Ecto neural progenitor cell (in vitro differentiated cells): ENCODE data around the gene MAP3K21.

Source experiments
- DNase-seq: peaks from one replicate; pipeline ENCODE4 v3.0.0-alpha.2; 2018; ENCODE audit warnings: low spot score

MAP3K21 gene

GRCh38 chr1:233326319-233326718, 1.2 kb upstream of the MAP3K21 start:
- DNase-seq, result no peak

GRCh38 chr1:233326811-233327650, 493 bp upstream of the MAP3K21 start:
- peak; percentile 82 for DNase-seq

- peak; percentile 60 for DNase-seq
These were observed 808 bp downstream of the MAP3K21 start for GRCh38 chr1:233328142-233328921.

GRCh38 chr1:233331676-233332519, 4.4 kb downstream of the MAP3K21 start:
- no peak for DNase-seq

GRCh38 chr1:233333086-233333485, 5.6 kb downstream of the MAP3K21 start:
- DNase-seq, result no peak

- DNase-seq, result no peak
These were observed 6.6 kb downstream of the MAP3K21 start for GRCh38 chr1:233334092-233334491.

- DNase-seq, result no peak
These were observed 9.3 kb downstream of the MAP3K21 start for GRCh38 chr1:233336554-233337456.

GRCh38 chr1:233337505-233337904, 10.0 kb downstream of the MAP3K21 start:
- DNase-seq, result no peak

GRCh38 chr1:233338102-233338501, 10.6 kb downstream of the MAP3K21 start:
- DNase-seq, result no peak

- no peak for DNase-seq
These were observed 12.6 kb downstream of the MAP3K21 start for GRCh38 chr1:233340031-233340555.

- DNase-seq, result no peak
These were observed 13.5 kb downstream of the MAP3K21 start for GRCh38 chr1:233340966-233341516.

GRCh38 chr1:233342086-233342485, 14.6 kb downstream of the MAP3K21 start:
- DNase-seq, result no peak

GRCh38 chr1:233343262-233343661, 15.7 kb downstream of the MAP3K21 start:
- DNase-seq, result no peak

GRCh38 chr1:233347338-233347737, 19.8 kb downstream of the MAP3K21 start:
- no peak for DNase-seq

GRCh38 chr1:233349137-233349536, 21.6 kb downstream of the MAP3K21 start:
- DNase-seq, result no peak

- no peak for DNase-seq
These were observed 27.5 kb downstream of the MAP3K21 start for GRCh38 chr1:233354983-233355382.

GRCh38 chr1:233355841-233356704, 28.5 kb downstream of the MAP3K21 start:
- no peak for DNase-seq

- DNase-seq, result no peak
These were observed 29.1 kb downstream of the MAP3K21 start for GRCh38 chr1:233356705-233356987.

- DNase-seq, result no peak
These were observed 30.3 kb downstream of the MAP3K21 start for GRCh38 chr1:233357595-233358397.
